GM19438 (cell line): Measurements from ENCODE around the gene RGS6.
"Not testable (repeated sequence)": the region's sequence is repeated elsewhere in the genome, so short reads cannot be mapped to it uniquely, and the experiment has no call there.

Experiments
- ATAC-seq: cut with Tn5 transposase; IDR thresholded peaks from one replicate; pipeline ENCODE4 v1.9.1; 2021; ENCODE audit warnings: low read depth; ENCODE audit not compliant: unreplicated experiment

The RGS6 gene

GRCh38 chr14:72477578-72477977, 545.3 kb downstream of the RGS6 start:
- ATAC-seq, result not testable (repeated sequence)

- no peak for ATAC-seq
Measured at GRCh38 chr14:72478471-72478893, 546.3 kb downstream of the RGS6 start.

DNA sequence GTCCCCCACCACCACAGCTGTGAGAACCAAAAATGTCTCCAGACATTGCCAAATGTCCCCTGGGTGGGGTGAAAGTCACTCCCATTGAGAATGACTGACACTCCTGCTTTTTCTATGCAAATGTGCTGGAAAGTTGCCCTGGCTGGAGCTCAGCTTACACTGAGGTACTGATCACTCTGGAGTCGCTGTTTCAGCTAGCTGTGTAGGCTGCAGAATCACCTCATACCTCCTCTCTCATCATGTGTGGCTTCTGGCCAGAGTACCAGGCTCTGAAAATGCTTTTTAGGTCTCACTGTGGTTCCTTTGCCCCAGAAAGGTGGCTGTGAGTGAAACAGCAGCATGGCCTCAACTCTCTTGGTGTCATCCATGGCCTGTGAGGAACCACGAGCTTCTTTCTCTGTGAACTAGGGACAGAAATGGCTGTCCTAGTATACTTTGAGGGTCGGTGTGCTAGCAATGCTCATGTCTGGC, 547.3 kb downstream of the RGS6 start:
- ATAC-seq, result no peak

- ATAC-seq, result no peak
Measured at GRCh38 chr14:72480464-72481243, 548.4 kb downstream of the RGS6 start.

DNA sequence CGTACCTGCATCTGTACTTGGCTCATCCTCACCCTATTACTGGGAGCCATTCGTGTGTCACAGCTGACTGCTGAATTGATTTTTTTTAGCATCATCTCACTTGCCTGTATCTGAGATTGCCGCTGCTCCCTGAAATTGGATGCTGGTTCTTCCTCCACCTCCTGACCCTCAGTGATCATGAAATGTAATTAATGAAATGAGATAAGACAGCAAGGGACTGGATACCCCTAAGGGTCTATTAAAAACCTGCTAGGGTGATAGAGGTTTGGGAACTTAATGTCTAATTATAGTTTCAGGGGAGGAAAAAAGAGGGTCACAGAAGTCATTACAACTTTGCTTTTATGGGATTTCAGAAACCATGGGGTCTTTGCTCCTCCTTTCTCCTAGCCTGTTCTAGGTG, 551.1 kb downstream of the RGS6 start:
- ATAC-seq, result no peak

DNA sequence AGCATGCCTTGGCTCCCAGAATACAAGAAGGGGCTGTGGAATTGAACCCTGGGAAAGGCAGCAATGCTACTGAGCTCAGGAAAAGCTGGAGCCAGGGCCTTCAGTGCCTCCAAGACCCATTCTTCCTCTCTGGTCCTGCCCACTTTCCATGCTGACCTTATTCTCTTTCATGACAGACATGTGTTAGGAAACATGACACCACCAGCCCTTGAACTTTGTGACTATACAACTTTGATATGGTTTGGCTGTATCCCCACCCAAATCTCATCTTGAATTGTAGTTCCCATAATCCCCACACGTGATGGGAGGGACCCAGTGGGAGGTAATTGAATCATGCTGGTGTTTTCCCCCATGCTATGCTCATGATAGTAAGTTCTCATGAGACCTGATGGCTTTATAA, 553.5 kb downstream of the RGS6 start:
- no peak for ATAC-seq

DNA sequence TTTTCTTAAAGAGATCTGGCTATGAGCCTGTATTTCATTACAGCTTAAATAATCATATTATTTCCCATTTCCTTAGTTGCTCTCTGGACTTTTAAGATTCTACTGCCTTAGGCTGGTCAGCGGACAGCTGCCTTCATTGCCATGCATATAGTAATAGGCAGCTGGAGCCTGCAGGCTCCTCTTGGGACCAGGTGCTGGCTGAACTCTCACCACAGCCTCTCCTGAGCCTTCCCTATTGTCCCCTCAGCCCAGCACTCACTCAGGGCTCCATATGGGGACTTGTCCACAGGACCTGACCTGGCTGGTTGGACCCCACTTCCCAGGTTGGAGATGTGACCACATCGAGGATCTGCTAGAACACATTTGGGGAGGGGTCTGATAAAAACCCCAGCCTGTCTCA, 556.3 kb downstream of the RGS6 start:
- no peak for ATAC-seq

DNA sequence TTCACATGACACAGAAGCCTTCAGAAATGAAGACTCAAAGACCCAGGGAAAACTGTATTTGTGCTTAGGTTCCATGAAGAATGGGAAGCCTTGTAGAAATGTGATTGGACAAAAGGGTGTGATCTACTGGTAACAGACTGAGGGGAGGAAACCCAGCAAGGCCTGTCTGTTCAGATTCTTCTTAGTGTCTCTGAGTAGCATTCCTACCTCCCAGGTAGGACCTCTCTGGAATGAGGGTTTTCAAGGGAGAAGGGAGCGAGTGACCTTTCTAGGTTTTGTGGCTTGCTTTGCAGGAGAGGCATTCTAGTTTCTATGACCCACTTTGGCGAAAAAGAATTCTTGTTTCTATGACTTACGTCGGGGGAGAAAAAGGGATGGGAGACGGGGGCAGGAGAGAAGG, 560.0 kb downstream of the RGS6 start:
- ATAC-seq, result no peak

DNA sequence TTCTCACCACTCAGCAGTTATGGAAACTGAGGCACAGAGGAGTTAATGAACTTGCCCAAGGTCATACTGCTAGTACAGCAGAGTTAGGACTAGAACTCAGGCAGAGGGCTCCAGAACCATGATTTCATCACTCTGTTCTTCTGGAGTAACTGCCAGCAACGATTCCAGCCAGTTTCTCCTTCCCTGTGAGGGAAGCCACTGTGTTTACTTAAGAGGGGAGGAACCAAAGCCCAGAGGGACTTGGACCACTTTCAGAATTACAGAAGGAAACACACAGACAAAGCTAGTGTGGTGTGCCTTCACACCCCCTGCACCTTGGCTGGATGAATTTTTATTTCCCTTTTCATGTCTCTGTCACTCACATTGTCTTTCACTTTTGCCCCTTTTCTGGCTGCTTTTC, 563.4 kb downstream of the RGS6 start:
- no peak for ATAC-seq

DNA sequence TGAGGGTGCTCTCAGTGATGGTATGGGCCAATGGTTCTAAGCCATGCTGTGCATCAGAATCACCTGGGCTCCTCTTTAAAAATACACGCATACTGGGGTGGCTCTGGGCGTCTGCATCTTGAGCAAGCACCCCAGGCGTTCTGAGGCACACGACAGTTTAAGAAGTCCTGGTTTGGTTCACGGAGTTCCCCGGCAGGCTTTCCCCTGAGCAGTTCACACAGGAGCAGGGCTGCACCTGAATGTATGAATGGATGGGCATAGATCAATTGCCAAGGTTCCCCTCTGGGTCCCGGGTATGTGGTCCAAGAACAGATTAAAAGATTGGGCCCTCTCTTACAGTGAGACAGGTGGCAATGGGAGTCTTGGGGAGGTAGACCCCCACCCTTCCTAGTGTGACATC, 566.4 kb downstream of the RGS6 start:
- no peak for ATAC-seq

GRCh38 chr14:72499746-72500145, 567.5 kb downstream of the RGS6 start:
- ATAC-seq, result no peak

GRCh38 chr14:72500234-72500838, 568.1 kb downstream of the RGS6 start:
- ATAC-seq, result no peak

- no peak for ATAC-seq
Measured at GRCh38 chr14:72501439-72501838, 569.2 kb downstream of the RGS6 start.

- no peak for ATAC-seq
Measured at GRCh38 chr14:72503271-72503670, 571.0 kb downstream of the RGS6 start.

- ATAC-seq, result no peak
Measured at GRCh38 chr14:72503696-72504368, 571.6 kb downstream of the RGS6 start.

GRCh38 chr14:72510566-72510965, 578.3 kb downstream of the RGS6 start:
- ATAC-seq, result no peak

GRCh38 chr14:72512281-72512680, 580.1 kb downstream of the RGS6 start:
- ATAC-seq, result no peak

DNA sequence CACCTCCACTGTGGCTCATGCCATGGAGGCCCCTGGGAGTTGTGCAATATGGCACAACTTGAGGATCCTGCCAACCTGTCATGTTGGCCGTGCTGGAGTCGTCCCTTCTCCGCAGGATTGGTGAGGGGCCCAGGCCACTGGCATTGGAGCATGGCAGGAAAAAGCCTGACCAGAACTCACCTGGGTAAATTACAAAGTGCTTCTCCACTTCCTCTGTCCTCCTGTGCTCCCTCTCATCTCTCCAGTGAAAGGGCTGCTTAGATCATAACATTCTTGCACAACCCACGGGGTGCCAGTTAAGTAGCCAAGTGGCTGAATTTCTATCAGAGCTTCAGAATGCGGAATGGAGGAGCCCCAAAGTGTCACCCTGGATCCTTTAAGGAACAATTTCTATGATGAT, 580.7 kb downstream of the RGS6 start:
- no peak for ATAC-seq

- no peak for ATAC-seq
Measured at GRCh38 chr14:72513346-72513745, 581.1 kb downstream of the RGS6 start.

DNA sequence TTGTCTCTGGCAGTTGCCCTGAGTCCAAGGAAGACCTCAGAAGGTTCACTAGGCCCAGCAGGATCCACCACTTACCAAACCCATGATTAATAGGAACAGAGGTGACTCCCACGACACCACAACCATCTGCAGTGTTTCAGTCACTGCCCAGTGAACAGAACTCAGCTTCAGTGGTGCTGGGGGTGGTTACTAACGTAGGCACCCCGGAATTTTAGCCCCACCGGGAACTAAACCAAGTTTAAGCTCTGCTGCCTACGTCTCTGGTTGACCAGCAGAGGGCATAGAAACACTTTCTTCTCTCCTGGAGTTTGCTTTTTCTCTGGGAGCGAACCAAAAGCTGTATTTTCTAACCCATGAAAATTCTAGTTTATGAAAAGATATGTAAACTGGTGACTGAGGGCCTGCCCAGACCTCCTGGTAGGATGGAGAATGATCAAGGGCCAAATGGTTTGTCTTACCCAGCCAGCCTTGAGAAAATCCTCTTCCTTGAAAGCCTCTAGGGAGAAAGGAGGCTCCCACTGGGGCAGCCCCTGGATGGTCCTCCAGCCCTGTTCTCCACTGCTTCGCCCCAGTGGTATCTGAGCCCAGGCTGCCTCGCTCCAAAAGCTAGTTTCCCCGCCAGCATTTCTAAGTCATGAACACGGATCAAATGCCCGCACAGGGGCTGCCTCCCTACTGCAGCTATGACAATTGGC, 581.9 kb downstream of the RGS6 start:
- ATAC-seq, result no peak

- ATAC-seq, result no peak
Measured at GRCh38 chr14:72514660-72515025, 582.4 kb downstream of the RGS6 start.
